ENCODE data around the gene CCDC50. TPM values are rescaled to one million over a fixed set of nuclear protein-coding genes. Genes with fewer than 3 reads are reported as not detected.
A peak's percentile ranks its signal among the peaks of the same experiment; 100 is the strongest.

CCDC50 gene
- total and polyA plus RNA-seq, 2 of the 8 experiments (the other 6 are each of a cell fraction or from before 2014, with no cell fraction given) = 7.3 to 19.2 TPM

GRCh38 chr3:191368755-191369615, 39.8 kb downstream of the CCDC50 start (continued):
- peak; percentile 27 for TF ChIP-seq CHD7 (IDR thresholded peaks at IDR 0.05; ENCODE audit: insufficient replicate concordance, low read length)
- no peak for TF ChIP-seq POLR2A (IDR thresholded peaks at IDR 0.05; ENCODE audit: control extremely low read depth in 1 of 2, low read depth in 2 of 2, low read length in 2 of 2)
- TF ChIP-seq EP300 (IDR thresholded peaks at IDR 0.05; ENCODE audit: borderline replicate concordance in 1 of 2, low read depth in 2 of 2, low read length in 2 of 2) = no peak

All from H1 (cell line).